Thyroid gland (tissue), 4 donors: ENCODE results near the gene MEIS3.

Source experiments
- CTCF ChIP-seq, 6 experiments: fragments of 200-600 bp in 3 of 6; fragments of 450-650 bp in 3 of 6; sonication (generic) in 3 of 6; IDR thresholded peaks; one replicate each; pipeline ENCODE4 v1.5.1; 2016 to 2019; ENCODE audit warnings: antibody characterized with exemption in 6 of 6, mild to moderate bottlenecking in 2 of 6, inconsistent platforms in 1 of 6, moderate library complexity in 1 of 6
- POLR2A ChIP-seq, 2 donors: fragments of 450-650 bp; IDR thresholded peaks; one replicate each; pipeline ENCODE4 v1.6.1; 2017; ENCODE audit warnings: antibody characterized with exemption in 2 of 2, mild to moderate bottlenecking in 2 of 2, moderate library complexity in 1 of 2

- TF ChIP-seq CTCF (IDR thresholded peaks at IDR 0.05), result no peak
- TF ChIP-seq POLR2A (IDR thresholded peaks at IDR 0.05), result no peak
These were observed 41.5 kb downstream of the MEIS3 start for GRCh38 chr19:47377801-47378200.
